Left ventricle myocardium inferior (tissue), 1 donor: Measurements from ENCODE around the gene DVL1. TPM values are rescaled to one million over a fixed set of nuclear protein-coding genes. Genes with fewer than 3 reads are reported as not detected.

Experiments
- DNase-seq: peaks from one replicate; pipeline ENCODE4 v3.0.0-alpha.2; 2020
- H3K27ac ChIP-seq: fragments of 200-600 bp; replicated peaks from 2 replicates; pipeline ENCODE4 v1.8.0; 2021
- H3K27me3 ChIP-seq: fragments of 200-600 bp; 2 replicates; pipeline ENCODE4 v1.8.0; 2021; ENCODE audit warnings: low read depth
- H3K36me3 ChIP-seq: fragments of 200-600 bp; 2 replicates; pipeline ENCODE4 v1.8.0; 2021
- H3K4me1 ChIP-seq: fragments of 200-600 bp; 2 replicates; pipeline ENCODE4 v1.8.0; 2021
- H3K4me3 ChIP-seq: fragments of 200-600 bp; 2 replicates; pipeline ENCODE4 v1.8.0; 2021; ENCODE audit warnings: mild to moderate bottlenecking, moderate library complexity
- H3K9me3 ChIP-seq: fragments of 200-600 bp; replicated peaks from 2 replicates; pipeline ENCODE4 v1.8.0; 2021
- intact Hi-C: fragments of 100-400 bp; cut with micrococcal nuclease; formaldehyde crosslinking; loops from one replicate; pipeline ENCODE4 v1.11.0; 2022
- total RNA-seq: library from RNA; stranded (reverse); fragmentation: NEBNext Ultra II Directional; extraction: Animal tissue kit (Norgen Biotek cat#: 25700); gene quantifications from one replicate; pipeline ENCODE4 v1.2.1, GENCODE V29; 2021
- TF ChIP-seq, protein P1 (sequence below): fragments of 200-600 bp; IDR thresholded peaks from 2 replicates; pipeline ENCODE4 v1.8.0; 2021; ENCODE audit warnings: antibody characterized with exemption, mild to moderate bottlenecking, borderline replicate concordance
- donor health status: DM: no; HTN: yes; CAD: no; lungs with severe emphysema.

Gene DVL1
- total RNA-seq, 1 donor from 2014 or later, result 93.0 TPM

DNA sequence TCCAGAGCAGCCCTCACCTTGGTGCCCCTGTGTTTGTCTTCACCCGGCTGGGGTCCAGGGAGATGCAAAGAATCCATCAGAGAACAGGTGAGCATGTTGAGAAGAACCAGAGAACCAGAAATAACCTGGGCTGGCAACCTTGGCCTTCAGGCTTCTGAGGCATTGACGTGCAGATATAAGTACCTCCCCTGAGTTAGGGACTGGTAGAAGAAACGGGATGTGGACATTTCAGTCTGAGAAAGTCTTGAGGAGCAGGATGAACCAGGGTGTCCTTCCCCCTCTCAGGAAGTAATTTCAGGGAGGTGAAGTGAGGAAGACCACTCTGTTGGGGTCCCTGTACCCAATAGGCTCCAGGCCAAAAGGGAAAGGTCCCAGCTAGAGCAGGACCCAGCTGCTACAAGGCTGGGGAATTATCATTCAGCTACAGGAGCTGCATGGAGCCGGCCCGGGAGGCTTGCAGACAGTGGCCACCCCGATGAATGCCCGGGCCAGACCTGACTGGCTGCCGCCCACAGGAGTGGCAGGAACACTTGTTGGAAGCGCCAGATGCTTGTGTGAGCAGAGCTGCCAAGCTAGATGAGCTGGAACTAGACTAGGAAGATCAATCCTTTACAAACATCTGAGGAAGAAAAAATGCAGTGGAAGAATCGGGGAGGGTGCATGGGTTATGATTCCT is 27.5 kb upstream of the DVL1 start:
- no peak for DNase-seq
- H3K36me3 ChIP-seq, result peaks cover 11% of the 10 kb centered on the region
- intact Hi-C loops, result no loop called here
- TF ChIP-seq, protein P1, sequence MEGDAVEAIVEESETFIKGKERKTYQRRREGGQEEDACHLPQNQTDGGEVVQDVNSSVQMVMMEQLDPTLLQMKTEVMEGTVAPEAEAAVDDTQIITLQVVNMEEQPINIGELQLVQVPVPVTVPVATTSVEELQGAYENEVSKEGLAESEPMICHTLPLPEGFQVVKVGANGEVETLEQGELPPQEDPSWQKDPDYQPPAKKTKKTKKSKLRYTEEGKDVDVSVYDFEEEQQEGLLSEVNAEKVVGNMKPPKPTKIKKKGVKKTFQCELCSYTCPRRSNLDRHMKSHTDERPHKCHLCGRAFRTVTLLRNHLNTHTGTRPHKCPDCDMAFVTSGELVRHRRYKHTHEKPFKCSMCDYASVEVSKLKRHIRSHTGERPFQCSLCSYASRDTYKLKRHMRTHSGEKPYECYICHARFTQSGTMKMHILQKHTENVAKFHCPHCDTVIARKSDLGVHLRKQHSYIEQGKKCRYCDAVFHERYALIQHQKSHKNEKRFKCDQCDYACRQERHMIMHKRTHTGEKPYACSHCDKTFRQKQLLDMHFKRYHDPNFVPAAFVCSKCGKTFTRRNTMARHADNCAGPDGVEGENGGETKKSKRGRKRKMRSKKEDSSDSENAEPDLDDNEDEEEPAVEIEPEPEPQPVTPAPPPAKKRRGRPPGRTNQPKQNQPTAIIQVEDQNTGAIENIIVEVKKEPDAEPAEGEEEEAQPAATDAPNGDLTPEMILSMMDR, result no peak
- no peak overlapping the region for H3K27ac ChIP-seq
- H3K4me1 ChIP-seq, result peaks cover 46% of the 10 kb centered on the region
- no peaks in the 10 kb centered on the region for H3K9me3 ChIP-seq
- H3K4me3 ChIP-seq, result no peak overlapping the region
- H3K27me3 ChIP-seq, result no peaks in the 10 kb centered on the region

- peak within 1 kb of the TSS; percentile 99 for H3K27ac ChIP-seq
- H3K4me3 ChIP-seq, result peak within 1 kb of the TSS; percentile 100
- DNase-seq, result peak; percentile 97
- H3K9me3 ChIP-seq, result no peaks in the 10 kb centered on the region
- intact Hi-C loops, result no loop called here
- H3K4me1 ChIP-seq, result peaks cover 47% of the 10 kb centered on the region
- TF ChIP-seq, protein P1, result peak; percentile 55
- H3K27me3 ChIP-seq, result no peaks in the 10 kb centered on the region
- H3K36me3 ChIP-seq, result peaks cover 11% of the 10 kb centered on the region
These were observed 25.9 kb upstream of the DVL1 start, which contains the start of gene AURKAIP1 for GRCh38 chr1:1374929-1375662. TSS of gene AURKAIP1 (minus strand) at chr1:1375207. CDS start at chr1:1374756, 451 bp downstream.

DNA sequence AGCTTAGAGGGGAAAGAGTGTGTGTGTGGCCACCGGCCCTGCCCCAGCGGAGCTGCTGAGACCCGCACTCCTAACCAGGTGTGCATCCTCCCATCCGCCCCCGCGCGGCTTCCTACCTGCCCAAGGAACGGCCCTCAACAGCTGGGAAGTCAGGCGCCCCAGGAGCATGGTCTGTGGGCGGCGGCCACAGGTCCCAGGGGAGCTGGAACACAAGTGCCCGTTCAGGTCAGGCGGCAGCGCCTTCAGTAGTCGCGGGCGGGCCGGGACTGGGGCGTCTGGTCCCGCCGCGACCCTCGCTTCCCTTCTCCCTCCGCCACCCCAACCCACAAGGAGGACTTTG is 25.3 kb upstream of the DVL1 start:
- Histone ChIP-seq H3K4me1 (peaks cover 47% of the 10 kb centered on the region), H3K27ac (peak overlapping the region; percentile 99), H3K9me3 (no peaks in the 10 kb centered on the region), H3K4me3 (peak overlapping the region; percentile 100), H3K27me3 (no peaks in the 10 kb centered on the region), H3K36me3 (peaks cover 11% of the 10 kb centered on the region)
- TF ChIP-seq, protein P1, result no peak
- intact Hi-C loops, result no loop called here
- DNase-seq, result no peak

DNA sequence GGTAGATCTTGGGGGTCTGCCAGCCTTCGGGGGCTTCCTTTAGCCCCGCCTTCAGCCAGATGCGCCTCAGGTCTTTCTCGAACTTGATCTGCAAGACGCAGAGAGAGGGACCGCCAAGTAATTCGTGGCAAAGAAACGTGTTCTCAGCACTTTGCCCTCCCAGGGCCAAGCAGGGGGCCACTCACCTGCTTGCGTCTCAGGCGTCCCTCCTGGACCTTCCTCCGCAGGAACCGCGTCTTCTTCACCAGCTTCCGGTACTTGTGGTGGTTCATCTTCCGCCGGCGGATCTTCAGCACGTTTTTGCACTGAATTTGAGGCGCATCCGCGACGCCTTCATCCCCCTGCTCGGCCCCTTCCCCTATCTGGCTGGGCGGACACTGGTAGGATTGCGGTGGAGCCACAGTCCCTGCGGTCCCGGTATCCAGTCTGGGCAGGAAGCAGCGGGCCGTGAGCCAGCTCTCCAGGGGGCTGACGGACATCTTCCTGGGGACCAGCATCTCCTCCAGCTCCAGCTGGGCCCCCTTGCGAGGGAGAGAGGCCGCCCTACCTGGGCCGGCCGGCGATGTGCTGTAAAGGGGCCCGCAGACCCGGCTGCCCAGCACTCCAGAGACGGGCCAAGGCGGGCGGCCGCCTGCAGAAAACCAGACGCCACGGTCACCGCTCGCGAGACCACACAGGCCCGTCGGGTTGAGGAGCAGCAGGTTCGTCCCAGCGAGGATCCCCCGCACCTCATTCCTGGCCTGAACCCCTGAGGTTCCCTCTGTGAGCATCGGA is 24.8 kb upstream of the DVL1 start:
- no peaks in the 10 kb centered on the region for H3K9me3 ChIP-seq
- no peaks in the 10 kb centered on the region for H3K27me3 ChIP-seq
- TF ChIP-seq, protein P1, result no peak
- peak overlapping the region; percentile 99 for H3K27ac ChIP-seq
- peaks cover 11% of the 10 kb centered on the region for H3K36me3 ChIP-seq
- DNase-seq, result no peak
- peak overlapping the region; percentile 100 for H3K4me3 ChIP-seq
- intact Hi-C loops, result no loop called here
- H3K4me1 ChIP-seq, result peaks cover 47% of the 10 kb centered on the region

- Histone ChIP-seq H3K27ac (no peak overlapping the region), H3K4me1 (peaks cover 47% of the 10 kb centered on the region), H3K27me3 (no peaks in the 10 kb centered on the region), H3K4me3 (peak overlapping the region; percentile 100), H3K36me3 (peaks cover 11% of the 10 kb centered on the region), H3K9me3 (no peaks in the 10 kb centered on the region)
- no peak for DNase-seq
- intact Hi-C loops, result no loop called here
- TF ChIP-seq, protein P1, result no peak
These were observed 24.0 kb upstream of the DVL1 start for GRCh38 chr1:1373051-1373814.
